OCI-LY7 (cell line): Measurements from ENCODE around the gene TMEM51. TPM values are rescaled to one million over a fixed set of nuclear protein-coding genes. Genes with fewer than 3 reads are reported as not detected.

Experiments used
- BruUV-seq: library from RNA; stranded (reverse); fragments of 400-500 nt; replicated peaks from 2 replicates; lab custom pipeline; 2021; lab: Mats Ljungman, UMichigan
- CTCF ChIA-PET: fragments of 300-600 bp; sonication (Branson Sonifier 250); formaldehyde crosslinking; loops from one replicate; lab custom pipeline; 2022; ENCODE audit warnings: antibody characterized with exemption; ENCODE audit not compliant: unreplicated experiment; lab: Charles Lee
- POLR2A ChIA-PET: fragments of 300-600 bp; sonication (Branson Sonifier 250); formaldehyde crosslinking; loops from one replicate; lab custom pipeline; 2022; ENCODE audit warnings: antibody characterized with exemption; lab: Charles Lee
- DNase-seq: peaks from one replicate; pipeline ENCODE4 v3.0.0-alpha.2; 2015; ENCODE audit warnings: low spot score
- H2AFZ ChIP-seq: fragments of 200-600 bp; sonication (generic), shearing (Covaris generic); 2 replicates; pipeline ENCODE4 v1.6.1; 2014; ENCODE audit warnings: mild to moderate bottlenecking, antibody characterized with exemption, low read length, moderate library complexity
- H3K27ac ChIP-seq: fragments of 200-600 bp; sonication (generic); 2 replicates; pipeline ENCODE4 v1.5.1; 2014; ENCODE audit warnings: mixed run types, low read depth, mild to moderate bottlenecking, moderate library complexity, low read length, inconsistent platforms; ENCODE audit not compliant: poor library complexity, severe bottlenecking
- H3K36me3 ChIP-seq: fragments of 200-600 bp; sonication (generic); 2 replicates; pipeline ENCODE4 v1.6.1; 2014; ENCODE audit warnings: mild to moderate bottlenecking, antibody characterized with exemption, low read length, moderate library complexity, mixed read lengths; ENCODE audit not compliant: insufficient read depth
- H3K4me1 ChIP-seq: fragments of 200-600 bp; sonication (generic); 2 replicates; pipeline ENCODE4 v1.5.1; 2014; ENCODE audit warnings: mild to moderate bottlenecking, low read length; ENCODE audit not compliant: insufficient read depth, poor library complexity, severe bottlenecking
- H3K4me2 ChIP-seq: fragments of 200-600 bp; sonication (generic); 2 replicates; pipeline ENCODE4 v1.6.1; 2014; ENCODE audit warnings: mild to moderate bottlenecking, low read length
- H3K4me3 ChIP-seq: fragments of 200-600 bp; sonication (generic); 2 replicates; pipeline ENCODE4 v1.5.1; 2014; ENCODE audit warnings: mild to moderate bottlenecking, low read depth, low read length; ENCODE audit not compliant: poor library complexity, severe bottlenecking
- H3K79me2 ChIP-seq: fragments of 200-600 bp; sonication (generic); 2 replicates; pipeline ENCODE4 v1.6.1; 2016; ENCODE audit warnings: low read depth, mild to moderate bottlenecking, low read length, moderate library complexity, mixed read lengths; ENCODE audit not compliant: insufficient read depth
- H3K9me2 ChIP-seq: fragments of 200-600 bp; sonication (generic); 2 replicates; pipeline ENCODE4 v1.6.1; 2016; ENCODE audit warnings: mild to moderate bottlenecking, low read length, mixed read lengths; ENCODE audit not compliant: insufficient read depth
- H3K9me3 ChIP-seq: fragments of 200-600 bp; sonication (generic); 2 replicates; pipeline ENCODE4 v1.6.1; 2014; ENCODE audit warnings: mild to moderate bottlenecking, mixed run types, low read length, mixed read lengths
- H4K20me1 ChIP-seq: fragments of 200-600 bp; sonication (generic); 2 replicates; pipeline ENCODE4 v1.6.1; 2014; ENCODE audit warnings: mild to moderate bottlenecking, antibody characterized with exemption, low read length, moderate library complexity, mixed read lengths; ENCODE audit not compliant: insufficient read depth
- CTCF ChIP-seq: fragments of 200-600 bp; sonication (generic); conservative IDR thresholded peaks from 2 replicates; pipeline ENCODE4 v1.5.1; 2014; ENCODE audit warnings: mild to moderate bottlenecking, antibody characterized with exemption, low read length, moderate library complexity, mixed read lengths
- EZH2phosphoT487 ChIP-seq: fragments of 200-600 bp; sonication (generic); IDR thresholded peaks from 2 replicates; pipeline ENCODE4 v1.6.1; 2018; ENCODE audit warnings: low read depth, borderline replicate concordance, mild to moderate bottlenecking, mixed run types, antibody characterized with exemption, low read length, moderate library complexity, mixed read lengths
- intact Hi-C: fragments of 100-400 bp; cut with micrococcal nuclease; formaldehyde crosslinking; loops from one replicate; pipeline ENCODE4 v1.10.0; 2022; ENCODE audit not compliant: unreplicated experiment
- total RNA-seq, 2 experiments: library from RNA; depleted of rRNA in 1 of 2; stranded (reverse); fragments of >200 nt in 1 of 2; shearing (Covaris generic) in 1 of 2; gene quantifications; 2 replicates each; pipeline ENCODE4 v1.2.3, GENCODE V29; 2014 to 2022

TMEM51 gene
- total RNA-seq, 2 experiments from 2014 or later, result not detected

- TF ChIP-seq CTCF, result no peak
- TF ChIP-seq EZH2phosphoT487, result no peak
- no TSS peak for BruUV-seq
- CTCF ChIA-PET, result no interaction called here
Measured at GRCh38 chr1:15207031-15207828, 53.7 kb downstream of the TMEM51 start.

GRCh38 chr1:15207829-15208429, 54.4 kb downstream of the TMEM51 start:
- H3K4me3 ChIP-seq, result no peak overlapping the region
- H3K9me3 ChIP-seq, result no peaks in the 10 kb centered on the region
- DNase-seq, result no peak
- H3K4me1 ChIP-seq, result no peaks in the 10 kb centered on the region
- ChIA-PET CTCF (no interaction called here), POLR2A (no interaction called here)
- BruUV-seq, result no TSS peak
- no peak for TF ChIP-seq EZH2phosphoT487
- no peak for TF ChIP-seq CTCF
- H4K20me1 ChIP-seq, result no peaks in the 10 kb centered on the region
- no peak overlapping the region for H3K27ac ChIP-seq
- no peaks in the 10 kb centered on the region for H3K9me2 ChIP-seq
- no peak overlapping the region for H3K4me2 ChIP-seq
- no peak overlapping the region for H2AFZ ChIP-seq
- intact Hi-C loops, result no loop called here
- H3K36me3 ChIP-seq, result no peaks in the 10 kb centered on the region
- no peaks in the 10 kb centered on the region for H3K79me2 ChIP-seq

More at GRCh38 chr1:15207031-15207828, 53.7 kb downstream of the TMEM51 start:
- Histone ChIP-seq H3K79me2 (no peaks in the 10 kb centered on the region), H3K9me2 (no peaks in the 10 kb centered on the region), H3K4me3 (no peak overlapping the region), H4K20me1 (no peaks in the 10 kb centered on the region), H3K4me1 (no peaks in the 10 kb centered on the region), H3K9me3 (no peaks in the 10 kb centered on the region), H3K27ac (no peak overlapping the region), H3K4me2 (no peak overlapping the region), H3K36me3 (no peaks in the 10 kb centered on the region), H2AFZ (no peak overlapping the region)
- DNase-seq, result no peak
- intact Hi-C loops, result no loop called here
- POLR2A ChIA-PET, result no interaction called here
